T1000 (cell line): ENCODE results near the gene FBN1.

ENCODE experiments used
- DNase-seq: peaks from one replicate; lab custom pipeline; 2025; ENCODE audit warnings: mixed read lengths; lab: John Stamatoyannopoulos, UW

Gene FBN1

GRCh38 chr15:48652510-48653076, 7.1 kb upstream of the FBN1 start:
- no peak for DNase-seq

GRCh38 chr15:48650931-48651330, 5.4 kb upstream of the FBN1 start:
- DNase-seq: no peak

GRCh38 chr15:48647962-48648361, 2.5 kb upstream of the FBN1 start:
- no peak for DNase-seq

GRCh38 chr15:48646331-48646730, 822 bp upstream of the FBN1 start:
- DNase-seq: no peak

GRCh38 chr15:48644827-48645557, 517 bp downstream of the FBN1 start:
- DNase-seq: peak; percentile 30

- no peak for DNase-seq
Measured at GRCh38 chr15:48644467-48644826, 1.1 kb downstream of the FBN1 start.

- no peak for DNase-seq
Measured at GRCh38 chr15:48643776-48644466, 1.6 kb downstream of the FBN1 start.

GRCh38 chr15:48643206-48643605, 2.3 kb downstream of the FBN1 start:
- no peak for DNase-seq

GRCh38 chr15:48642795-48643194, 2.7 kb downstream of the FBN1 start:
- no peak for DNase-seq

- DNase-seq: no peak
Measured at GRCh38 chr15:48641416-48641815, 4.1 kb downstream of the FBN1 start.

GRCh38 chr15:48638963-48639362, 6.5 kb downstream of the FBN1 start:
- DNase-seq: no peak

- no peak for DNase-seq
Measured at GRCh38 chr15:48637639-48638038, 7.9 kb downstream of the FBN1 start.

- no peak for DNase-seq
Measured at GRCh38 chr15:48636511-48636910, 9.0 kb downstream of the FBN1 start.

GRCh38 chr15:48634893-48635292, 10.6 kb downstream of the FBN1 start:
- DNase-seq: no peak

- DNase-seq: no peak
Measured at GRCh38 chr15:48634096-48634495, 11.4 kb downstream of the FBN1 start.

- DNase-seq: no peak
Measured at GRCh38 chr15:48632651-48633050, 12.9 kb downstream of the FBN1 start.

- no peak for DNase-seq
Measured at GRCh38 chr15:48631176-48631770, 14.2 kb downstream of the FBN1 start.

- no peak for DNase-seq
Measured at GRCh38 chr15:48630245-48630644, 15.3 kb downstream of the FBN1 start.

- DNase-seq: no peak
Measured at GRCh38 chr15:48628832-48629231, 16.7 kb downstream of the FBN1 start.

- no peak for DNase-seq
Measured at GRCh38 chr15:48627260-48627940, 18.1 kb downstream of the FBN1 start.

GRCh38 chr15:48625126-48625525, 20.4 kb downstream of the FBN1 start:
- no peak for DNase-seq

- DNase-seq: no peak
Measured at GRCh38 chr15:48624700-48625099, 20.8 kb downstream of the FBN1 start.
